Suprapubic skin (tissue), 4 donors: Measurements from ENCODE around the gene FAM193A. TPM values are rescaled to one million over a fixed set of nuclear protein-coding genes. Genes with fewer than 3 reads are reported as not detected.
"Not testable (repeated sequence)": the region's sequence is repeated elsewhere in the genome, so short reads cannot be mapped to it uniquely, and the experiment has no call there.

Experiments used
- DNase-seq, 2 donors: peaks; one replicate each; pipeline ENCODE4 v3.0.0-alpha.2; 2019; ENCODE audit warnings: low spot score in 2 of 2
- H3K27ac ChIP-seq: fragments of 200-600 bp; sonication (generic); one replicate; pipeline ENCODE4 v1.5.1; 2019
- H3K27me3 ChIP-seq: fragments of 200-600 bp; sonication (generic); one replicate; pipeline ENCODE4 v1.5.1; 2019
- H3K36me3 ChIP-seq: fragments of 200-600 bp; sonication (generic); one replicate; pipeline ENCODE4 v1.5.1; 2019
- H3K4me1 ChIP-seq: fragments of 200-600 bp; sonication (generic); one replicate; pipeline ENCODE4 v1.5.1; 2019
- H3K4me3 ChIP-seq: fragments of 200-600 bp; sonication (generic); one replicate; pipeline ENCODE4 v1.5.1; 2019; ENCODE audit warnings: mild to moderate bottlenecking
- H3K9me3 ChIP-seq: fragments of 200-600 bp; sonication (generic); one replicate; pipeline ENCODE4 v1.5.1; 2019
- EP300 ChIP-seq: sonication (generic); formaldehyde crosslinking; IDR thresholded peaks from one replicate; pipeline ENCODE4 v1.6.1; 2017; ENCODE audit warnings: antibody characterized with exemption
- POLR2A ChIP-seq, 2 donors: fragments of 450-650 bp; IDR thresholded peaks; one replicate each; pipeline ENCODE4 v1.6.1; 2017; ENCODE audit warnings: antibody characterized with exemption in 2 of 2, mild to moderate bottlenecking in 2 of 2, moderate library complexity in 2 of 2
- POLR2AphosphoS5 ChIP-seq, 3 donors: sonication (generic); formaldehyde crosslinking; IDR thresholded peaks; one replicate each; pipeline ENCODE4 v1.6.1; 2017; ENCODE audit warnings: antibody characterized with exemption in 3 of 3
- WGBS: methylation state at CpG from one replicate; pipeline ENCODE4 v1.1.5; 2018; 5-methylcytosine and 5-hydroxymethylcytosine counted together
- total RNA-seq, 4 donors: library from RNA; depleted of rRNA; stranded (reverse); fragments of >200 nt; gene quantifications; one replicate each; pipeline ENCODE4 v1.1.0, GENCODE V29; 2016
- TF ChIP-seq, protein P1 (sequence below), 2 donors: fragments of 200-600 bp in 1 of 2; fragments of 450-650 bp in 1 of 2; sonication (generic) in 1 of 2; IDR thresholded peaks; one replicate each; pipeline ENCODE4 v1.5.1; 2016 to 2019; ENCODE audit warnings: antibody characterized with exemption in 2 of 2, mild to moderate bottlenecking in 1 of 2, moderate library complexity in 1 of 2

The FAM193A gene
- total RNA-seq, 4 donors from 2014 or later = 23.6 to 45.0 (median 29.3) TPM

DNA sequence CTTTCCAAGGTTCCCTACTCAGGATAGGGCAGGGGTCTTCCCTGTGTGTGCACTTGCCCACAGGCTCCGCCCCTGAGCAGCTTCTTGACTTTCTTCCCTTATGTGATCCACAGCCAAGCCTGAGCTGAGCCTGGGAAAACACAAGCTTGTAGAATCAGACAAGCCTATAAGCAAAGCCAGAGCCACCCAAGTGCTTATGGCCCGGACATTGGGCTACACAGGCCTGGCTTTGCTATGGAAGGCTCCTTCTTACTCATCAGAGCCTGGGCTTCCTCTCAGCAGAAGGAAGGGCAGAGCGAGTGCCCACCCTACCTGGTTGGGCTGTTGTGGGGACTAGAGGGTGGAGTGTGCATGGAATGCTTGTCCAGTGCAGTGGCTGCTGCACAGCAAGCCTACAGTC lies 221.0 kb downstream of the FAM193A start:
- peaks cover 36% of the 10 kb centered on the region for H3K4me1 ChIP-seq
- H3K9me3 ChIP-seq = no peaks in the 10 kb centered on the region
- TF ChIP-seq POLR2A (IDR thresholded peaks at IDR 0.05) (no peak), EP300 (no peak), POLR2AphosphoS5 (IDR thresholded peaks at IDR 0.05) (no peak)
- TF ChIP-seq, protein P1, sequence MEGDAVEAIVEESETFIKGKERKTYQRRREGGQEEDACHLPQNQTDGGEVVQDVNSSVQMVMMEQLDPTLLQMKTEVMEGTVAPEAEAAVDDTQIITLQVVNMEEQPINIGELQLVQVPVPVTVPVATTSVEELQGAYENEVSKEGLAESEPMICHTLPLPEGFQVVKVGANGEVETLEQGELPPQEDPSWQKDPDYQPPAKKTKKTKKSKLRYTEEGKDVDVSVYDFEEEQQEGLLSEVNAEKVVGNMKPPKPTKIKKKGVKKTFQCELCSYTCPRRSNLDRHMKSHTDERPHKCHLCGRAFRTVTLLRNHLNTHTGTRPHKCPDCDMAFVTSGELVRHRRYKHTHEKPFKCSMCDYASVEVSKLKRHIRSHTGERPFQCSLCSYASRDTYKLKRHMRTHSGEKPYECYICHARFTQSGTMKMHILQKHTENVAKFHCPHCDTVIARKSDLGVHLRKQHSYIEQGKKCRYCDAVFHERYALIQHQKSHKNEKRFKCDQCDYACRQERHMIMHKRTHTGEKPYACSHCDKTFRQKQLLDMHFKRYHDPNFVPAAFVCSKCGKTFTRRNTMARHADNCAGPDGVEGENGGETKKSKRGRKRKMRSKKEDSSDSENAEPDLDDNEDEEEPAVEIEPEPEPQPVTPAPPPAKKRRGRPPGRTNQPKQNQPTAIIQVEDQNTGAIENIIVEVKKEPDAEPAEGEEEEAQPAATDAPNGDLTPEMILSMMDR (IDR thresholded peaks at IDR 0.05) = no peak
- H3K4me3 ChIP-seq = no peak overlapping the region
- no peak for DNase-seq
- no peaks in the 10 kb centered on the region for H3K27me3 ChIP-seq
- H3K27ac ChIP-seq = no peak overlapping the region
- 89% methylated on average over 1 of the region's 3 CpGs for WGBS
- H3K36me3 ChIP-seq = peaks cover under 1% of the 10 kb centered on the region

DNA sequence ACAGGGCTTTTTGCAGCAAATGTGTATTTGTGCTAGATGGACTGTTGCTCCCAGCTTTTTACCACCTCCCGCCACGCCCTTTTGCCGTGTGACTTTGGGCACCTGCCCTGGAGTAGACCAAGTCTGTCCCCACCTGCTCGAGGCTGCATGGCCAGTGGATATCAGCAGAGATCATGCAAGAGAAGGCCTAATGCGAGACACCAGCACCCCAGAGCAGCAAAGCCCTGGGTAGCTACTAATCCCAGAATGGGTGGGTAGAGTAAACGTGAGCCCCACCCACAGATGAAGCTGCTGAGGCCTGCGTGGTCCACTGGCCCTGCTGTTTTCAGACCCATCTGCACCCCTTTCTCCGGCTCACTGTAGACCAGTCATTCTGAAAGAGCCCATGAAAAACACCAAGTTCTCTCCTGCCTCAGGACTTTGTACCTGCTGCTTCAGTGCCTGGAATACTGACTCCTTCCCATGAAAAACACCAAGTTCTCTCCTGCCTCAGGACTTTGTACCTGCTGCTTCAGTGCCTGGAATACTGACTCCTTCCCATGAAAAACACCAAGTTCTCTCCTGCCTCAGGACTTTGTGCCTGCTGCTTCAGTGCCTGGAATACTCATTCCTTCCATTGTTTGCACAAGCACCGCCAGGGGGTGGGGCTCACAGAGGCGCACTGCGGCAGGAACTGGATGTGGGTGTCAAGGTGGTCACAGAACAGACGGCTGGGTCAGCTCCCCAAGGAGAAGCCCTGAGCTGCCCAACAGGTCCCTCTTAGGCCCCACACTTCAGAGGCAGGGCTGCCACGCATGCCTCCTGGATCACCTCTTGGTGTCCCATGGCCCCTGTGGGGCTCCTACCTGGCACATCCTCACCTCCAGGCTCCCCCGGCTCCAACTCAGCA lies 224.8 kb downstream of the FAM193A start:
- peaks cover 18% of the 10 kb centered on the region for H3K4me1 ChIP-seq
- H3K27ac ChIP-seq = no peak overlapping the region
- peak in 1 of 2 donors; percentile 52 for DNase-seq
- H3K36me3 ChIP-seq = no peaks in the 10 kb centered on the region
- H3K27me3 ChIP-seq = no peaks in the 10 kb centered on the region
- H3K4me3 ChIP-seq = no peak overlapping the region
- TF ChIP-seq POLR2AphosphoS5 (IDR thresholded peaks at IDR 0.05) (no peak), EP300 (no peak), POLR2A (IDR thresholded peaks at IDR 0.05) (no peak)
- TF ChIP-seq, protein P1 (IDR thresholded peaks at IDR 0.05) = no peak
- 82% methylated on average over 10 of the region's 14 CpGs for WGBS
- no peaks in the 10 kb centered on the region for H3K9me3 ChIP-seq

DNA sequence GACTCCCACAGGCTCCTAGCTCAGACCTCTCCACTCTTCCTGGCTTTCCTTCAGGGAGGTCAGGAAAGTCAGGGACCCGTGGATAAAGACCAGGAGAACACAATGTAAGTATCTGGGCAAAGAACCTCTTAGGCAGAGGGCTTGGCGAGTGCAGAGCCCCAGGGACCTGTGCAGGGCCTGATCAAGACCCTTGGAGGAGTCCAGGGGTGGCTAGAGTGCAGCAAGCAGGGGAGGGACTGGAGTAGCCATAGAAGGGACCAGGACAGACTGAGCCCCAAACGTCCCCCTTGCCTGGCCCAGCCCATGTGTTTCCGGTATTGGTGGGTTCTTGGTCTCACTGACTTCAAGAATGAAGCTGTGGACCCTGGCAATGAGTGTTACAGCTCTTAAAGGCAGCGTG lies 225.6 kb downstream of the FAM193A start:
- peaks cover 11% of the 10 kb centered on the region for H3K4me1 ChIP-seq
- TF ChIP-seq POLR2A (IDR thresholded peaks at IDR 0.05) (no peak), EP300 (no peak), POLR2AphosphoS5 (IDR thresholded peaks at IDR 0.05) (no peak)
- TF ChIP-seq, protein P1 (IDR thresholded peaks at IDR 0.05) = no peak
- no peaks in the 10 kb centered on the region for H3K9me3 ChIP-seq
- 82% methylated on average over 5 of the region's 5 CpGs for WGBS
- no peak overlapping the region for H3K4me3 ChIP-seq
- H3K27me3 ChIP-seq = no peaks in the 10 kb centered on the region
- H3K36me3 ChIP-seq = no peaks in the 10 kb centered on the region
- no peak overlapping the region for H3K27ac ChIP-seq
- DNase-seq = no peak

DNA sequence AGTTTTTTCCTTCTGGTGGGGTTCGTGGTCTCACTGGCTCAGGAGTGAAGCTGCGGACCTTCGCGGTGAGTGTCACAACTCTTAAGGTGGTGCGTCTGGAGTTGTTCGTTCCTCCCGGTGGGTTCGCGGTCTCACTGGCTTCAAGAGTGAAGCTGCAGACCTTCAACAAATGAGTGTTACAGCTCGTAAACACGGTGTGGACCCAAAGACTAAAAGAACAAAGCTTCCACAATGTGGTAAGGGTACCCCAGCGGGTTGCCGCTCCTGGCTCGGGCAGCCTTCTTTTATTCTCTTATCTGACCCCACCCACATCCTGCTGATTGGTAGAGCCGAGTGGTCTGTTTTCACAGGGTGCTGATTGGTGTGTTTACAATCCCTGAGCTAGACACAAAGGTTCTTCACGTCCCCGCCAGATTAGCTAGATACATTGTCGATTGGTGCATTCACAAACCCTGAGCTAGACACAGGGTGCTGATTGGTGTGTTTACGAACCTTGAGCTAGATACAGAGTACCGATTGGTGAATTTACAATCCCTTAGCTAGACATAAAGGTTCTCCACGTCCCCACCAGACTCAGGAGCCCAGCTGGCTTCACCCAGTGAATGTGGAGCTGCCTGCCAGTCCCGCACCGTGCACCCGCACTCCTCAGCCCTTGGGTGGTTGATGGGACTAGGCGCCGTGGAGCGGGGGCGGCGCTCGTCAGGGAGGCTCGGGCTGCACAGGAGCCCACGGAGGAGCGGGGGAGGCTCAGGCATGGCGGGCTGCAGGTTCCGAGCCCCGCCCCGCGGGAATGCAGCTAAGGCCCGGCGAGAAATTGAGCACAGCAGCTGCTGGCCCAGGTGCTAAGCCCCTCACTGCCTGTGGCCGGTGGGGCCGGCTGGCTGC lies 226.3 kb downstream of the FAM193A start:
- 98% methylated on average over 21 of the region's 42 CpGs for WGBS

DNA sequence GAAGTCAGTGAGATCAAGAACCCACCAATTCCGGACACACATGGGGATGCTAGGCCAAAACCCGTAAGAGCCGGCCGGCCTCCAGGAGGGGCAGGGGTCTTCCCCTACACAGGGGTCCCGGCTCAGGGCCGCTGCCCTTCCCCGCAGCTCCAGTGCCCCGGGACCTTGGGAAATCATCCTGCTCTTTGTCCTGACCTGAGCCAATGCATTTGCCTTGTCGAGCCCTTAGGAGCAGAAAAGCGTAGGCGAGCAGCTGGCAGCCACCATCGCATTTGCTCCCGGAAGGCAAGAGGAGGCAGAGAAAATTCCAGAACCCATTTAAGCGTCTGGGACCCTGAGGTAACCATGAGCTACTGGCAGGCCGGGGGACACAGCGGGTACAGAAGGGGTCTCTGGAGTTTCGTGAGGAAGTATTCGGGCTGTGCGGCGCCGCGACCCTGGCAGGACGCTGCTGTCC lies 227.1 kb downstream of the FAM193A start:
- no peaks in the 10 kb centered on the region for H3K27me3 ChIP-seq
- H3K27ac ChIP-seq = peak overlapping the region; percentile 10
- WGBS = 38% methylated on average over 14 of the region's 23 CpGs
- no peaks in the 10 kb centered on the region for H3K9me3 ChIP-seq
- peaks cover 11% of the 10 kb centered on the region for H3K4me1 ChIP-seq
- H3K36me3 ChIP-seq = no peaks in the 10 kb centered on the region
- TF ChIP-seq POLR2AphosphoS5 (IDR thresholded peaks at IDR 0.05) (no peak), POLR2A (IDR thresholded peaks at IDR 0.05) (no peak), EP300 (no peak)
- TF ChIP-seq, protein P1 (IDR thresholded peaks at IDR 0.05) = no peak
- peak overlapping the region; percentile 55 for H3K4me3 ChIP-seq
- no peak for DNase-seq

More for the DNA sequence above, 226.3 kb downstream of the FAM193A start:
- not testable (repeated sequence) for H3K27ac ChIP-seq, H3K4me3 ChIP-seq, H3K27me3 ChIP-seq, H3K9me3 ChIP-seq, H3K36me3 ChIP-seq, DNase-seq
- peaks cover 11% of the 10 kb centered on the region for H3K4me1 ChIP-seq
